ENCODE measurements around the gene APP.

APP gene

GRCh38 chr21:26177746-26178426 is 7.3 kb upstream of the APP start:
- in situ Hi-C loops (cut with HindIII; ENCODE audit: low pct_unique_long_range_greater_than_20kb, low sequenced_read_pairs): no loop called here
- no peak for DNase-seq (ENCODE audit: low read depth in 1 of 2, low spot score in 1 of 2)
- TF ChIP-seq JUND (IDR thresholded peaks at IDR 0.05; ENCODE audit: low read depth): no peak

GRCh38 chr21:26177187-26177586 is 6.6 kb upstream of the APP start:
- TF ChIP-seq JUND (IDR thresholded peaks at IDR 0.05; ENCODE audit: low read depth): no peak
- in situ Hi-C loops (cut with HindIII; ENCODE audit: low pct_unique_long_range_greater_than_20kb, low sequenced_read_pairs): no loop called here
- DNase-seq (ENCODE audit: low read depth in 1 of 2, low spot score in 1 of 2): no peak

GRCh38 chr21:26171258-26172100 is 909 bp upstream of the APP start:
- no peak for DNase-seq (ENCODE audit: low read depth in 1 of 2, low spot score in 1 of 2)
- TF ChIP-seq JUND (IDR thresholded peaks at IDR 0.05; ENCODE audit: low read depth): no peak
- in situ Hi-C loops (cut with HindIII; ENCODE audit: low pct_unique_long_range_greater_than_20kb, low sequenced_read_pairs): no loop called here

- in situ Hi-C loops (cut with HindIII; ENCODE audit: low pct_unique_long_range_greater_than_20kb, low sequenced_read_pairs): no loop called here
- peak; percentile 51 to 75 for DNase-seq (ENCODE audit: low read depth in 1 of 2, low spot score in 1 of 2)
- no peak for TF ChIP-seq JUND (IDR thresholded peaks at IDR 0.05; ENCODE audit: low read depth)
Observed at GRCh38 chr21:26169611-26170470, 729 bp downstream of the APP start.

GRCh38 chr21:26169061-26169610 is 1.4 kb downstream of the APP start:
- peak; percentile 78 to 82 for DNase-seq (ENCODE audit: low read depth in 1 of 2, low spot score in 1 of 2)
- in situ Hi-C loops (cut with HindIII; ENCODE audit: low pct_unique_long_range_greater_than_20kb, low sequenced_read_pairs): no loop called here
- TF ChIP-seq JUND (IDR thresholded peaks at IDR 0.05; ENCODE audit: low read depth): no peak

- no peak for DNase-seq (ENCODE audit: low read depth in 1 of 2, low spot score in 1 of 2)
- in situ Hi-C loops (cut with HindIII; ENCODE audit: low pct_unique_long_range_greater_than_20kb, low sequenced_read_pairs): no loop called here
- no peak for TF ChIP-seq JUND (IDR thresholded peaks at IDR 0.05; ENCODE audit: low read depth)
Observed at GRCh38 chr21:26168371-26168770, 2.2 kb downstream of the APP start.

GRCh38 chr21:26167593-26167992 is 3.0 kb downstream of the APP start:
- no peak for TF ChIP-seq JUND (IDR thresholded peaks at IDR 0.05; ENCODE audit: low read depth)
- DNase-seq (ENCODE audit: low read depth in 1 of 2, low spot score in 1 of 2): no peak
- in situ Hi-C loops (cut with HindIII; ENCODE audit: low pct_unique_long_range_greater_than_20kb, low sequenced_read_pairs): no loop called here

GRCh38 chr21:26165331-26165730 is 5.2 kb downstream of the APP start:
- no peak for DNase-seq (ENCODE audit: low read depth in 1 of 2, low spot score in 1 of 2)
- TF ChIP-seq JUND (IDR thresholded peaks at IDR 0.05; ENCODE audit: low read depth): no peak
- in situ Hi-C loops (cut with HindIII; ENCODE audit: low pct_unique_long_range_greater_than_20kb, low sequenced_read_pairs): no loop called here

GRCh38 chr21:26164311-26164710 is 6.3 kb downstream of the APP start:
- in situ Hi-C loops (cut with HindIII; ENCODE audit: low pct_unique_long_range_greater_than_20kb, low sequenced_read_pairs): no loop called here
- no peak for TF ChIP-seq JUND (IDR thresholded peaks at IDR 0.05; ENCODE audit: low read depth)
- DNase-seq (ENCODE audit: low read depth in 1 of 2, low spot score in 1 of 2): no peak

GRCh38 chr21:26162081-26162480 is 8.5 kb downstream of the APP start:
- in situ Hi-C loops (cut with HindIII; ENCODE audit: low pct_unique_long_range_greater_than_20kb, low sequenced_read_pairs): no loop called here
- DNase-seq (ENCODE audit: low read depth in 1 of 2, low spot score in 1 of 2): no peak
- TF ChIP-seq JUND (IDR thresholded peaks at IDR 0.05; ENCODE audit: low read depth): no peak

- no peak for TF ChIP-seq JUND (IDR thresholded peaks at IDR 0.05; ENCODE audit: low read depth)
- in situ Hi-C loops (cut with HindIII; ENCODE audit: low pct_unique_long_range_greater_than_20kb, low sequenced_read_pairs): no loop called here
- DNase-seq (ENCODE audit: low read depth in 1 of 2, low spot score in 1 of 2): peak in 1 of 2 experiments; percentile 30
Observed at GRCh38 chr21:26159869-26160268, 10.7 kb downstream of the APP start.

GRCh38 chr21:26157801-26158200 is 12.8 kb downstream of the APP start:
- TF ChIP-seq JUND (IDR thresholded peaks at IDR 0.05; ENCODE audit: low read depth): no peak
- no peak for DNase-seq (ENCODE audit: low read depth in 1 of 2, low spot score in 1 of 2)
- in situ Hi-C loops (cut with HindIII; ENCODE audit: low pct_unique_long_range_greater_than_20kb, low sequenced_read_pairs): no loop called here

Measured in T47D (cell line).